OCI-LY1 (cell line): Measurements from ENCODE around the gene MRPS11.

Experiments used
- H2AFZ ChIP-seq: fragments of 200-600 bp; sonication (generic), shearing (Covaris generic); 2 replicates; pipeline ENCODE4 v1.6.0; 2014; ENCODE audit warnings: antibody characterized with exemption, mild to moderate bottlenecking, low read length
- H3F3A ChIP-seq: fragments of 200-600 bp; sonication (generic), shearing (Covaris generic); 2 replicates; pipeline ENCODE4 v1.6.0; 2014; ENCODE audit warnings: mild to moderate bottlenecking, antibody characterized with exemption, low read length, moderate library complexity; ENCODE audit not compliant: insufficient read depth
- H3K27ac ChIP-seq: fragments of 200-600 bp; sonication (generic); 2 replicates; pipeline ENCODE4 v1.5.1; 2014; ENCODE audit warnings: low read length, mixed run types, mild to moderate bottlenecking, low read depth; ENCODE audit not compliant: poor library complexity, severe bottlenecking
- H3K27me3 ChIP-seq: fragments of 200-600 bp; sonication (generic); 2 replicates; pipeline ENCODE4 v1.6.0; 2014; ENCODE audit warnings: antibody characterized with exemption, mild to moderate bottlenecking, low read length, moderate library complexity; ENCODE audit not compliant: insufficient read depth
- H3K36me3 ChIP-seq: fragments of 200-600 bp; sonication (generic); 2 replicates; pipeline ENCODE4 v1.6.1; 2014; ENCODE audit warnings: mild to moderate bottlenecking, antibody characterized with exemption, low read length, moderate library complexity, mixed read lengths; ENCODE audit not compliant: insufficient read depth
- H3K4me1 ChIP-seq: fragments of 200-600 bp; sonication (generic); 2 replicates; pipeline ENCODE4 v1.5.1; 2014; ENCODE audit warnings: mild to moderate bottlenecking, low read length, moderate library complexity; ENCODE audit not compliant: insufficient read depth, severe bottlenecking
- H3K4me2 ChIP-seq: fragments of 200-600 bp; sonication (generic), shearing (Covaris generic); 2 replicates; pipeline ENCODE4 v1.6.1; 2014; ENCODE audit warnings: low read length
- H3K4me3 ChIP-seq: fragments of 200-600 bp; sonication (generic); 2 replicates; pipeline ENCODE4 v1.5.1; 2014; ENCODE audit warnings: low read length, low read depth, mild to moderate bottlenecking, mixed read lengths; ENCODE audit not compliant: poor library complexity, severe bottlenecking
- H3K79me2 ChIP-seq: fragments of 200-600 bp; shearing (Covaris generic); 2 replicates; pipeline ENCODE4 v1.6.1; 2016; ENCODE audit warnings: mixed run types, low read length, mixed read lengths; ENCODE audit not compliant: insufficient read depth
- H3K9ac ChIP-seq: fragments of 200-600 bp; sonication (generic), shearing (Covaris generic); 2 replicates; pipeline ENCODE4 v1.6.1; 2014; ENCODE audit warnings: mild to moderate bottlenecking, low read length, mixed read lengths
- H3K9me2 ChIP-seq: fragments of 200-600 bp; sonication (generic), shearing (Covaris generic); 2 replicates; pipeline ENCODE4 v1.6.1; 2014; ENCODE audit warnings: low read depth, mild to moderate bottlenecking, low read length, mixed read lengths
- H3K9me3 ChIP-seq: fragments of 200-600 bp; shearing (Covaris generic); 2 replicates; pipeline ENCODE4 v1.6.1; 2014; ENCODE audit warnings: low read length, mixed read lengths
- H4K20me1 ChIP-seq: fragments of 200-600 bp; sonication (generic), shearing (Covaris generic); 2 replicates; pipeline ENCODE4 v1.6.0; 2016; ENCODE audit warnings: mild to moderate bottlenecking, low read length; ENCODE audit not compliant: insufficient read depth
- CTCF ChIP-seq: fragments of 200-600 bp; sonication (generic), shearing (Covaris generic); IDR thresholded peaks from 2 replicates; pipeline ENCODE4 v1.5.1; 2017; ENCODE audit warnings: mild to moderate bottlenecking, antibody characterized with exemption, low read length, moderate library complexity, mixed read lengths
- EZH2 ChIP-seq: fragments of 200-600 bp; sonication (generic), shearing (Covaris generic); IDR thresholded peaks from 2 replicates; pipeline ENCODE4 v1.8.0; 2017; ENCODE audit warnings: borderline replicate concordance, mixed run types, mild to moderate bottlenecking, antibody characterized with exemption, low read length, moderate library complexity, mixed read lengths

The MRPS11 gene

GRCh38 chr15:88484682-88485331 is 17.3 kb downstream of the MRPS11 start:
- H4K20me1 ChIP-seq = no peaks in the 10 kb centered on the region
- H3K36me3 ChIP-seq = no peaks in the 10 kb centered on the region
- TF ChIP-seq CTCF = no peak
- no peak for TF ChIP-seq EZH2
- no peak overlapping the region for H2AFZ ChIP-seq
- no peaks in the 10 kb centered on the region for H3F3A ChIP-seq
- no peaks in the 10 kb centered on the region for H3K27me3 ChIP-seq
- no peak overlapping the region for H3K27ac ChIP-seq
- H3K9ac ChIP-seq = no peak overlapping the region
- no peaks in the 10 kb centered on the region for H3K9me3 ChIP-seq
- H3K4me3 ChIP-seq = no peak overlapping the region
- H3K9me2 ChIP-seq = no peaks in the 10 kb centered on the region
- no peak overlapping the region for H3K4me2 ChIP-seq
- no peaks in the 10 kb centered on the region for H3K79me2 ChIP-seq
- no peaks in the 10 kb centered on the region for H3K4me1 ChIP-seq

DNA sequence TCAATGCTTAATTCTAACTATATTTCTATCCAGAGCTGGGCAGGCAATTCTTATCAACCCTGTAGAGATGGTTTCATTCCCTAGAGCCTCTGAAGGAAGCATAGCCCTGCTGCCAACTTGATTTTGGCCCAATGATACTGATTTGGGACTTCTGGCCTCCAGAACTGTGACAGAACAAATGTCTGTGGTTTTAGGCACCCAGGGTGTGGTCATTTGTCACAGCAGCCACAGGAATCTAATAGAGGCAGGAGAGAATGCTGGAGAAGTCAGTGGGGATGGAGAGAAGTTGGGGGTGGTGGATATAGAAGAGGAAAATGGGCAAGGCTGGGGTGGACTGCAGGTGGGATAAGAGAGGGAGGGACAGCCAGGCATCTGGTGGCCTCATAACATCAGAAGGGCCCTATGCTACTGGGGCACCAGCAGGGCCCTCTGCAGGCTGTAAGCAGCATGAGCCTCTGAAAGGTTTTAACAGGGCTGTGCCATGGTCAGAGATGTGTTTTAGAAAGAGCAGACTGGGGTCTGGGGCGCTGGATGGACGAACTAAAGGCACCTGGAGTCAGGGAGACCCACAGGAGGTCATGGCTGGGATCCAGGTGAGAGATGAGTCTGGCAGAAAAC is 19.8 kb downstream of the MRPS11 start:
- no peak overlapping the region for H3K9ac ChIP-seq
- no peaks in the 10 kb centered on the region for H3K9me2 ChIP-seq
- H3K9me3 ChIP-seq = no peaks in the 10 kb centered on the region
- no peak overlapping the region for H3K4me3 ChIP-seq
- no peak overlapping the region for H2AFZ ChIP-seq
- H3K4me1 ChIP-seq = no peaks in the 10 kb centered on the region
- TF ChIP-seq CTCF (0 out of 2 replicates have a peak, but pooled peaks have one; percentile 10), EZH2 (no peak)
- H3F3A ChIP-seq = no peaks in the 10 kb centered on the region
- H3K27ac ChIP-seq = no peak overlapping the region
- H4K20me1 ChIP-seq = no peaks in the 10 kb centered on the region
- H3K36me3 ChIP-seq = no peaks in the 10 kb centered on the region
- H3K27me3 ChIP-seq = no peaks in the 10 kb centered on the region
- no peak overlapping the region for H3K4me2 ChIP-seq
- H3K79me2 ChIP-seq = no peaks in the 10 kb centered on the region

DNA sequence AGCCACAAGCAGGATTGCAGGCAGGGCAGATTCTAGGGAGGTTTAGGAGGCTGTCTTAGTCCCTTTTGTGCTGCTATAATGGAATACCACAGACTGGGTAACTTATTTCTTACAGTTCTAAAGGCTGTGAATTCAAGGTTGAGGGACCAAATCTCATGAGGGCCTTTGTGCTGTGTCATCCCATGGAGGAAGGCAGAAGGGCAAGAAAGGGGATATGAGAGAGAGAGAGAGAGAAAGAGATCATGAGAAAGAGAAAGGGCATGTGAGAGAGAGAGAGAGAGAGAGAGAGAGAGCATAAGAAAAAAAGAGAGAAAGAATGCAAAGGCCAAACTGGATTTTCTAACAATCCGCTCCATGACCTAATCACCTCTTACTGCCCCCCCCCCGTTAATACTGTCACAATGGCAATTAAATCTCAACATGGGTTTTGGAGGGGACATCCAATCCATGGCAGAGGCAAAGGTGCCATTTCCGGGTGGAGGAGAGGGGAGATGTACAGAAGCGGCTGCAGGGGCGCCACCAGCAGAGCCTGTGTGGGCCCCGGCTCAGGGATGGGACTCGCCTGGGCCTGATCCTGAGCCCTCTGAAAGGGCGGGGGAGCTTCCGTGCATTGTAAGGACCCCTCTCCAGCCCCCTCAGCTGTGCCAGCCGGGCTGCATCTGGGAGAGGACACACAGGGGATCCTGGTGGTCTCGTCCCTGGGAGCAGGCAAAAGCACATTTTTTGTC is 20.5 kb downstream of the MRPS11 start:
- Histone ChIP-seq H3K79me2 (no peaks in the 10 kb centered on the region), H3K9me2 (no peaks in the 10 kb centered on the region), H3F3A (no peaks in the 10 kb centered on the region), H3K27me3 (no peaks in the 10 kb centered on the region), H3K36me3 (no peaks in the 10 kb centered on the region), H3K9me3 (no peaks in the 10 kb centered on the region), H3K27ac (no peak overlapping the region), H3K4me2 (no peak overlapping the region), H2AFZ (no peak overlapping the region), H4K20me1 (no peaks in the 10 kb centered on the region), H3K4me3 (no peak overlapping the region), H3K4me1 (no peaks in the 10 kb centered on the region), H3K9ac (no peak overlapping the region)
- TF ChIP-seq CTCF (no peak), EZH2 (no peak)
